DMS114 treated with DMSO at 0.1 percent for 48 hours (cell line): ENCODE results near the gene MBTPS2.

ENCODE experiments used
- DNase-seq: peaks from one replicate; lab custom pipeline; 2025; ENCODE audit not compliant: unreplicated experiment; lab: John Stamatoyannopoulos, UW

The MBTPS2 gene

DNA sequence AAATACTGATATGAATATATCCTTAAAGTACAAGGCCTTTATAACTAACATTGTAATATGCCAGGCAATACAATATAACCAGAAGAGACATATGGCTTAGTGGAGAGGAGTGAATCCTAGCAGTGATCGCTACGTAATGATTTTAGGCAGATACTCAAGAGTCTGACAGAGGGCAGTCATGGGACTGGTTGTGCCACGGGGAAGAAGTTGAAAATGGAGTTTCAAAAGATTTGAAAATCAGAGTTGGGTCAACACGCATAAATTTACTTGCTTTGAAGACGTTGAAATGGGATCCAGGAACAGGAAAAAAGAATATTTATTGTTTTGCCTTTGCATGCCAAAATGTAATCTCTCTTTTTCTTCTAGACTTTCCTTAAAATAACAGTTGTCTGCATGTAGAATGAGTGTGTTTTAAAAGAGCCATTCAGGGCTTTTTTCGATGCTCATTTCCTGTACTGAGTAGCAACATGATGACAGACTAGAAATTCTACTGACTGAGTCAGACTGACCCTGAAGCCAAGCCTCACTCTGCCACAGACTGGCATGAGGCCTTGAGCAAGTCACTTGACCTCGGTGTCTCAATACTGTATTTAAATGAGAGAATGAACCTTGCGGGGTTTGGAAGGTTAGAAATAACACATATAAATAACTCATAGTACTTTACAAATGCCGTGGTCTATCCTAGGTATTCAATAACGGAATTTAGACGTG is 93.0 kb downstream of the MBTPS2 start:
- DNase-seq: no peak

DNA sequence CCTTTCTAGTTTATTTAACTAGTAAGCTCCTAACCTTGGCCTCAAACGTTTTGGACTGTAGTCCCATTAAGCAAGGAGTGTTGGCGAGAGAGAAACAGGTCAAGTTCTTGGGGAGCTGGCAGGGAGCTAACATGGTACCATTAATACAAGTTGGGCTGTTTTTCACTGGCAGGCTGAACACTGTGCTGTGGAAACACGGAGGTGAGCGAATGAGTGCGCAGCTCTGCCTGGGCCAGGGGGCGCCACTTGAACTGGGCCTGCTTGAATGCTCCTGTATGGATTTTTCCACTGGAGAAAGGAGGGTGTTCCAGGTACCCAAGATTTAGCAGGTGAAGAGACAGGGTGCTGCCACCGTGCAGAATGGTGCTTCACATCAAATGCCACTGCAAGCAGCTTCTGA is 93.7 kb downstream of the MBTPS2 start:
- DNase-seq: no peak

DNA sequence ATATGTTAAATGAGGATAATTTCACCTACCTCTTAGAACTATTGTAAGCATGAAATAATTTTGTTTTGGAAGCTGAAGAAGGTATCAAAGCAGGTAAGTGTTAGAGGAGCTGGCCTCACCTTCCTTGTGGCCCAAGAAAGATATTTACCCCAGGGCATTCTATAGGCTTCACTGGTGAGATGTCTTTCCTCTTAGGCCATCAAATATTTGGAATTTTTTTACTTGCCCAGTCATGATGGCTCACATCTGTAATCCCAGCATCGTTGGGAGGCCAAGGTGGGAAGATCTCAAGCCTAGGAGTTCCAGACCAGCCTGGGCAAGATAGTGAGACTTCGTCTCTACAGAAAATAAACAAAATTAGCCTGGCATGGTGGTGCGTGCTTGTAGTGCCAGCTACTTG is 95.0 kb downstream of the MBTPS2 start:
- no peak for DNase-seq
